ENCODE results near the gene MTURN. TPM values are rescaled to one million over a fixed set of nuclear protein-coding genes. Genes with fewer than 3 reads are reported as not detected.
A peak's percentile ranks its signal among the peaks of the same experiment; 100 is the strongest.
"Not testable (repeated sequence)": the region's sequence is repeated elsewhere in the genome, so short reads cannot be mapped to it uniquely, and the experiment has no call there.

MTURN gene
- total RNA-seq (2014; rRNA removed; shearing (Covaris generic); ENCODE audit: low replicate concordance) = 2.0 and 7.1 TPM in 2 replicates

- H3K36me3 ChIP-seq = no peaks in the 10 kb centered on the region
- no peaks in the 10 kb centered on the region for H3K27me3 ChIP-seq
- H3K4me3 ChIP-seq = peak within 1 kb of the TSS; percentile 70
- no peaks in the 10 kb centered on the region for H3K9me3 ChIP-seq
- peak; percentile 87 for DNase-seq
Measured at GRCh38 chr7:30134611-30135300, at the start of gene MTURN. Gene MTURN (plus strand): TSS chr7:30134986. CDS start chr7:30135137, 151 bp downstream.

- no peaks in the 10 kb centered on the region for H3K9me3 ChIP-seq
- H3K27me3 ChIP-seq = no peaks in the 10 kb centered on the region
Measured at GRCh38 chr7:30086529-30086928, 48.3 kb upstream of the MTURN start.

GRCh38 chr7:30087371-30087770, 47.4 kb upstream of the MTURN start:
- Histone ChIP-seq H3K27me3 (no peaks in the 10 kb centered on the region), H3K36me3 (no peaks in the 10 kb centered on the region), H3K4me3 (no peak overlapping the region), H3K9me3 (no peaks in the 10 kb centered on the region)
- no peak for DNase-seq

More at GRCh38 chr7:30086529-30086928, 48.3 kb upstream of the MTURN start:
- Histone ChIP-seq H3K36me3 (no peaks in the 10 kb centered on the region), H3K4me3 (no peak overlapping the region)
- no peak for DNase-seq

- Histone ChIP-seq H3K27me3 (no peaks in the 10 kb centered on the region), H3K36me3 (no peaks in the 10 kb centered on the region), H3K4me3 (no peak overlapping the region), H3K9me3 (no peaks in the 10 kb centered on the region)
- DNase-seq = no peak
Measured at GRCh38 chr7:30088362-30088761, 46.4 kb upstream of the MTURN start.

- H3K4me3 ChIP-seq = no peak overlapping the region
- 0 out of 2 replicates have a peak, but pooled peaks cover 2% of the 10 kb centered on the region for H3K9me3 ChIP-seq
- H3K36me3 ChIP-seq = no peaks in the 10 kb centered on the region
- no peak for DNase-seq
- H3K27me3 ChIP-seq = no peaks in the 10 kb centered on the region
Measured at GRCh38 chr7:30090111-30090510, 44.7 kb upstream of the MTURN start.

GRCh38 chr7:30091491-30091912, 43.3 kb upstream of the MTURN start:
- Histone ChIP-seq H3K27me3 (no peaks in the 10 kb centered on the region), H3K4me3 (no peak overlapping the region), H3K36me3 (no peaks in the 10 kb centered on the region), H3K9me3 (0 out of 2 replicates have a peak, but pooled peaks cover 4% of the 10 kb centered on the region)
- DNase-seq = no peak

- DNase-seq = no peak
- no peaks in the 10 kb centered on the region for H3K27me3 ChIP-seq
- H3K9me3 ChIP-seq = 0 out of 2 replicates have a peak, but pooled peaks cover 4% of the 10 kb centered on the region
- H3K4me3 ChIP-seq = no peak overlapping the region
- H3K36me3 ChIP-seq = no peaks in the 10 kb centered on the region
Measured at GRCh38 chr7:30091987-30092386, 42.8 kb upstream of the MTURN start.

GRCh38 chr7:30093420-30093952, 41.3 kb upstream of the MTURN start:
- Histone ChIP-seq H3K36me3 (no peaks in the 10 kb centered on the region), H3K4me3 (no peak overlapping the region), H3K27me3 (no peaks in the 10 kb centered on the region), H3K9me3 (0 out of 2 replicates have a peak, but pooled peaks cover 4% of the 10 kb centered on the region)
- no peak for DNase-seq

GRCh38 chr7:30098599-30098998, 36.2 kb upstream of the MTURN start:
- not testable (repeated sequence) for H3K36me3 ChIP-seq, H3K27me3 ChIP-seq, DNase-seq, H3K4me3 ChIP-seq, H3K9me3 ChIP-seq

- H3K4me3 ChIP-seq = no peak overlapping the region
- H3K9me3 ChIP-seq = no peaks in the 10 kb centered on the region
- no peaks in the 10 kb centered on the region for H3K36me3 ChIP-seq
- no peak for DNase-seq
- H3K27me3 ChIP-seq = no peaks in the 10 kb centered on the region
Measured at GRCh38 chr7:30102281-30102680, 32.5 kb upstream of the MTURN start.

GRCh38 chr7:30104157-30104556, 30.6 kb upstream of the MTURN start:
- Histone ChIP-seq H3K4me3 (no peak overlapping the region), H3K36me3 (no peaks in the 10 kb centered on the region), H3K9me3 (no peaks in the 10 kb centered on the region), H3K27me3 (no peaks in the 10 kb centered on the region)
- DNase-seq = no peak

- peaks cover 15% of the 10 kb centered on the region for H3K9me3 ChIP-seq
- H3K4me3 ChIP-seq = no peak overlapping the region
Measured at GRCh38 chr7:30112103-30112713, 22.6 kb upstream of the MTURN start.

GRCh38 chr7:30113144-30113543, 21.6 kb upstream of the MTURN start:
- no peak overlapping the region for H3K4me3 ChIP-seq
- no peak for DNase-seq
- no peaks in the 10 kb centered on the region for H3K27me3 ChIP-seq

More at GRCh38 chr7:30112103-30112713, 22.6 kb upstream of the MTURN start:
- DNase-seq = no peak
- H3K36me3 ChIP-seq = no peaks in the 10 kb centered on the region
- H3K27me3 ChIP-seq = no peaks in the 10 kb centered on the region

GRCh38 chr7:30114536-30115238, 20.1 kb upstream of the MTURN start:
- H3K4me3 ChIP-seq = no peak overlapping the region
- H3K9me3 ChIP-seq = peaks cover 15% of the 10 kb centered on the region
- H3K36me3 ChIP-seq = no peaks in the 10 kb centered on the region
- no peak for DNase-seq
- no peaks in the 10 kb centered on the region for H3K27me3 ChIP-seq

More at GRCh38 chr7:30113144-30113543, 21.6 kb upstream of the MTURN start:
- H3K36me3 ChIP-seq = no peaks in the 10 kb centered on the region
- H3K9me3 ChIP-seq = peaks cover 15% of the 10 kb centered on the region

- H3K36me3 ChIP-seq = no peaks in the 10 kb centered on the region
- H3K4me3 ChIP-seq = no peak overlapping the region
- H3K27me3 ChIP-seq = no peaks in the 10 kb centered on the region
- peaks cover 15% of the 10 kb centered on the region for H3K9me3 ChIP-seq
- no peak for DNase-seq
Measured at GRCh38 chr7:30115709-30116297, 19.0 kb upstream of the MTURN start.

- peaks cover 15% of the 10 kb centered on the region for H3K9me3 ChIP-seq
- no peaks in the 10 kb centered on the region for H3K27me3 ChIP-seq
- H3K36me3 ChIP-seq = no peaks in the 10 kb centered on the region
- H3K4me3 ChIP-seq = no peak overlapping the region
- no peak for DNase-seq
Measured at GRCh38 chr7:30116771-30117170, 18.0 kb upstream of the MTURN start.

GRCh38 chr7:30117896-30118295, 16.9 kb upstream of the MTURN start:
- H3K4me3 ChIP-seq = no peak overlapping the region
- H3K9me3 ChIP-seq = peaks cover 11% of the 10 kb centered on the region
- H3K27me3 ChIP-seq = no peaks in the 10 kb centered on the region
- DNase-seq = no peak
- H3K36me3 ChIP-seq = no peaks in the 10 kb centered on the region

Measured in MG63 (cell line).